Fibroblast of the conjunctiva (primary cell): Measurements from ENCODE around the gene CACNA1G.

ENCODE experiments used
- DNase-seq: peaks from one replicate; pipeline ENCODE4 v3.0.0-alpha.2; 2010; ENCODE audit warnings: low read depth

CACNA1G gene

GRCh38 chr17:50560185-50560824 is at the start of gene CACNA1G:
CACNA1G (plus strand) TSS chr17:50560715; CDS start chr17:50561460, 745 bp downstream.
- DNase-seq: peak; percentile 65

- DNase-seq: no peak
Observed at GRCh38 chr17:50511058-50511457, 49.5 kb upstream of the CACNA1G start.

GRCh38 chr17:50513495-50513894 is 47.0 kb upstream of the CACNA1G start:
- DNase-seq: no peak

GRCh38 chr17:50514388-50514787 is 46.1 kb upstream of the CACNA1G start:
- no peak for DNase-seq

GRCh38 chr17:50514936-50515702 is 45.4 kb upstream of the CACNA1G start:
- DNase-seq: peak; percentile 50

- no peak for DNase-seq
Observed at GRCh38 chr17:50517011-50517410, 43.5 kb upstream of the CACNA1G start.

GRCh38 chr17:50517504-50518383 is 42.8 kb upstream of the CACNA1G start:
- no peak for DNase-seq

- no peak for DNase-seq
Observed at GRCh38 chr17:50518384-50519023, 42.0 kb upstream of the CACNA1G start.

- DNase-seq: no peak
Observed at GRCh38 chr17:50519141-50519834, 41.2 kb upstream of the CACNA1G start.

GRCh38 chr17:50520483-50520882 is 40.0 kb upstream of the CACNA1G start:
- DNase-seq: no peak

GRCh38 chr17:50521514-50521913 is 39.0 kb upstream of the CACNA1G start:
- DNase-seq: no peak

GRCh38 chr17:50522766-50523165 is 37.7 kb upstream of the CACNA1G start:
- DNase-seq: no peak

- no peak for DNase-seq
Observed at GRCh38 chr17:50523208-50523607, 37.3 kb upstream of the CACNA1G start.

- no peak for DNase-seq
Observed at GRCh38 chr17:50524838-50525237, 35.7 kb upstream of the CACNA1G start.

- DNase-seq: no peak
Observed at GRCh38 chr17:50527155-50527762, 33.3 kb upstream of the CACNA1G start.

- DNase-seq: no peak
Observed at GRCh38 chr17:50527949-50528474, 32.5 kb upstream of the CACNA1G start.

- no peak for DNase-seq
Observed at GRCh38 chr17:50529849-50530248, 30.7 kb upstream of the CACNA1G start.

GRCh38 chr17:50531428-50532025 is 29.0 kb upstream of the CACNA1G start:
- no peak for DNase-seq

- no peak for DNase-seq
Observed at GRCh38 chr17:50532452-50533024, 28.0 kb upstream of the CACNA1G start, which contains the start of gene EPN3. EPN3 (plus strand) TSS chr17:50532735; CDS start chr17:50536557, 3,822 bp downstream.

GRCh38 chr17:50533185-50533584 is 27.3 kb upstream of the CACNA1G start:
- no peak for DNase-seq
